NCI-H226 (cell line): ENCODE results near the gene MATN4.

ENCODE experiments used
- DNase-seq: peaks from one replicate; pipeline ENCODE4 v3.0.0-alpha.2; 2015

The MATN4 gene

DNA sequence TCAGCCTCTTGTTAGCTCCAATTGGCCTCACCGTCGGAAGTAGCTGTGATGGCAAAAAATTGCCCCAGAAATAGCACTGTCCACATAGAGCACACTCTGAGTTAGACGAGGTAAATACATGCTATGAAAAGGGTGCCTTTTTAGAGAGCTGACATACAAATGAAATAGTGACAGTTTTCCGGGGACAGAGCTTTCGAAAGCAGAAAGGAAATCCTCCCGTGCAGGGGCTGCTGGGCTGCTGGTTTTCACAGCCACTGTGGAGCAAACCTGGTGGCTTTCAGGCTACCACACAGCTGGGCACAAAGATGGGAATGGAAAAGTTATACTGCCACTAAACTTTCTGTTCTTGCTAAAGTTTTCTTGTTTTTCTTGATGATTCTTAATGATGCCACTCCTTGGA lies 62.0 kb downstream of the MATN4 start:
- DNase-seq, result no peak
